HEK293T (cell line): Measurements from ENCODE around the gene IPO11.

Experiments used
- CTCF ChIA-PET: fragments of 350-600 bp; formaldehyde crosslinking; extraction: SDS; loops from one replicate; lab custom pipeline; 2021; ENCODE audit warnings: antibody characterized with exemption, inconsistent platforms; lab: Yijun Ruan, JAX
- POLR2A ChIA-PET: fragments of 350-600 bp; formaldehyde crosslinking; extraction: SDS; loops from one replicate; lab custom pipeline; 2020; ENCODE audit warnings: antibody characterized with exemption, inconsistent platforms; lab: Yijun Ruan, JAX
- DNase-seq: peaks from one replicate; pipeline ENCODE4 v3.0.0; 2012; ENCODE audit warnings: mixed read lengths; ENCODE audit errors: extremely low spot score
- ARNT ChIP-seq: fragments of 450-650 bp; IDR thresholded peaks from 2 replicates; pipeline ENCODE4 v1.6.1; 2017; ENCODE audit warnings: mild to moderate bottlenecking
- BHLHE40 ChIP-seq: fragments of 450-650 bp; IDR thresholded peaks from 2 replicates; pipeline ENCODE4 v1.6.1; 2016; ENCODE audit warnings: mild to moderate bottlenecking, moderate library complexity, borderline replicate concordance
- CTBP1 ChIP-seq: fragments of 450-650 bp; IDR thresholded peaks from 2 replicates; pipeline ENCODE4 v1.6.1; 2016; ENCODE audit warnings: borderline replicate concordance
- ELF4 ChIP-seq: fragments of 450-650 bp; IDR thresholded peaks from 2 replicates; pipeline ENCODE4 v1.6.1; 2017; ENCODE audit warnings: antibody characterized with exemption
- FOXA1 ChIP-seq: fragments of 450-650 bp; IDR thresholded peaks from 2 replicates; pipeline ENCODE4 v1.6.1; 2016; ENCODE audit warnings: mild to moderate bottlenecking
- FOXK2 ChIP-seq: fragments of 450-650 bp; IDR thresholded peaks from 2 replicates; pipeline ENCODE4 v1.6.1; 2016; ENCODE audit warnings: mild to moderate bottlenecking
- FOXM1 ChIP-seq: fragments of 450-650 bp; IDR thresholded peaks from 2 replicates; pipeline ENCODE4 v1.6.1; 2017; ENCODE audit warnings: mild to moderate bottlenecking, borderline replicate concordance
- HDGF ChIP-seq: fragments of 450-650 bp; IDR thresholded peaks from 2 replicates; pipeline ENCODE4 v1.6.1; 2017; ENCODE audit warnings: antibody characterized with exemption, borderline replicate concordance
- L3MBTL2 ChIP-seq: fragments of 450-650 bp; conservative IDR thresholded peaks from 2 replicates; pipeline ENCODE4 v1.6.1; 2016; ENCODE audit warnings: mild to moderate bottlenecking
- LEF1 ChIP-seq: fragments of 450-650 bp; IDR thresholded peaks from 2 replicates; pipeline ENCODE4 v1.6.1; 2017; ENCODE audit warnings: mild to moderate bottlenecking, borderline replicate concordance
- NFRKB ChIP-seq: fragments of 450-650 bp; IDR thresholded peaks from 2 replicates; pipeline ENCODE4 v1.6.1; 2016; ENCODE audit warnings: mild to moderate bottlenecking, moderate library complexity
- PKNOX1 ChIP-seq: fragments of 450-650 bp; IDR thresholded peaks from 2 replicates; pipeline ENCODE4 v1.6.1; 2016
- SP1 ChIP-seq: fragments of 450-650 bp; IDR thresholded peaks from 2 replicates; pipeline ENCODE4 v1.6.1; 2017
- SUZ12 ChIP-seq: fragments of 450-650 bp; IDR thresholded peaks from 2 replicates; pipeline ENCODE4 v1.6.1; 2016; ENCODE audit warnings: mild to moderate bottlenecking
- TARDBP ChIP-seq: fragments of 450-650 bp; IDR thresholded peaks from 2 replicates; pipeline ENCODE4 v1.6.1; 2016
- ZNF384 ChIP-seq: fragments of 450-650 bp; IDR thresholded peaks from 2 replicates; pipeline ENCODE4 v1.6.1; 2016

Gene IPO11

GRCh38 chr5:62569470-62569869 lies 156.9 kb downstream of the IPO11 start:
- ChIA-PET CTCF (interaction anchor here (1.6 kb wide), 1 partner anchor 11 kb away, joined by 5 read pairs; no protein-coding TSS in a partner anchor), POLR2A (no interaction called here)
- TF ChIP-seq ZNF384 (no peak), NFRKB (no peak), SUZ12 (no peak), HDGF (no peak), SP1 (no peak), L3MBTL2 (no peak), BHLHE40 (no peak), FOXK2 (no peak), FOXA1 (no peak), CTBP1 (no peak), ELF4 (no peak), FOXM1 (no peak)
- DNase-seq: no peak

- POLR2A ChIA-PET: no interaction called here
- TF ChIP-seq SP1 (no peak), SUZ12 (no peak)
- DNase-seq: no peak
- CTCF ChIA-PET: no interaction called here
Measured at GRCh38 chr5:62572918-62573514, 160.5 kb downstream of the IPO11 start.

GRCh38 chr5:62574599-62574998 lies 162.0 kb downstream of the IPO11 start:
- POLR2A ChIA-PET: no interaction called here
- TF ChIP-seq LEF1 (no peak), SUZ12 (no peak), SP1 (no peak), ZNF384 (no peak), BHLHE40 (no peak), ELF4 (no peak), NFRKB (no peak), ARNT (no peak), L3MBTL2 (no peak), PKNOX1 (no peak), FOXM1 (no peak), CTBP1 (no peak), HDGF (no peak), TARDBP (no peak), FOXK2 (no peak)
- CTCF ChIA-PET: no interaction called here
- no peak for DNase-seq

GRCh38 chr5:62575066-62575465 lies 162.5 kb downstream of the IPO11 start:
- POLR2A ChIA-PET: no interaction called here

GRCh38 chr5:62575489-62575888 lies 162.9 kb downstream of the IPO11 start:
- no peak for DNase-seq

More at GRCh38 chr5:62575066-62575465, 162.5 kb downstream of the IPO11 start:
- DNase-seq: no peak
- CTCF ChIA-PET: no interaction called here
- TF ChIP-seq PKNOX1: no peak

GRCh38 chr5:62576570-62577170 lies 164.1 kb downstream of the IPO11 start:
- DNase-seq: no peak
- TF ChIP-seq LEF1: no peak
- ChIA-PET CTCF (no interaction called here), POLR2A (no interaction called here)

More at GRCh38 chr5:62575489-62575888, 162.9 kb downstream of the IPO11 start:
- ChIA-PET CTCF (no interaction called here), POLR2A (no interaction called here)
- no peak for TF ChIP-seq ELF4
- TF ChIP-seq BHLHE40: no peak
- TF ChIP-seq CTBP1: no peak
- no peak for TF ChIP-seq TARDBP
- TF ChIP-seq ZNF384: no peak
- no peak for TF ChIP-seq ARNT
- TF ChIP-seq SP1: no peak
- no peak for TF ChIP-seq L3MBTL2
- no peak for TF ChIP-seq SUZ12
- TF ChIP-seq HDGF: no peak
- no peak for TF ChIP-seq PKNOX1
- no peak for TF ChIP-seq FOXA1

GRCh38 chr5:62577488-62577887 lies 164.9 kb downstream of the IPO11 start:
- ChIA-PET CTCF (no interaction called here), POLR2A (no interaction called here)
- TF ChIP-seq CTBP1 (no peak), FOXA1 (no peak), L3MBTL2 (no peak), ARNT (no peak), LEF1 (no peak), BHLHE40 (no peak)
- no peak for DNase-seq
